Brain microvascular endothelial cell (primary cell): ENCODE measurements around the gene ADAMTS14.
"Not testable (repeated sequence)": the region's sequence is repeated elsewhere in the genome, so short reads cannot be mapped to it uniquely, and the experiment has no call there.

Experiments
- DNase-seq: peaks from one replicate; pipeline ENCODE4 v3.0.0-alpha.2; 2020
- H3K27ac ChIP-seq: fragments of 250-450 bp; sonication (Bioruptor Pico); 2 replicates; pipeline ENCODE4 v1.5.1; 2020; ENCODE audit warnings: mild to moderate bottlenecking, moderate library complexity
- H3K27me3 ChIP-seq: fragments of 250-450 bp; sonication (Bioruptor Pico); replicated peaks from 2 replicates; pipeline ENCODE4 v1.5.1; 2020; ENCODE audit warnings: mild to moderate bottlenecking
- H3K36me3 ChIP-seq: fragments of 250-450 bp; sonication (Bioruptor Pico); replicated peaks from 2 replicates; pipeline ENCODE4 v1.5.1; 2020; ENCODE audit warnings: mild to moderate bottlenecking
- H3K4me3 ChIP-seq: 2 replicates; pipeline ENCODE4 v1.5.1; 2011; ENCODE audit warnings: low read depth, mild to moderate bottlenecking, control low read depth, low read length, moderate library complexity
- in situ Hi-C: cut with HindIII; loops from 2 replicates; pipeline ENCODE4 v1.10.0; 2017; ENCODE audit warnings: low sequenced_read_pairs, low pct_ligation_motif_present
- TF ChIP-seq, protein P1 (sequence below): IDR thresholded peaks from 2 replicates; pipeline ENCODE4 v1.5.1; 2011; ENCODE audit warnings: low read depth, mild to moderate bottlenecking, moderate library complexity, low read length, control low read depth, inconsistent platforms; ENCODE audit errors: missing control alignments

ADAMTS14 gene

DNA sequence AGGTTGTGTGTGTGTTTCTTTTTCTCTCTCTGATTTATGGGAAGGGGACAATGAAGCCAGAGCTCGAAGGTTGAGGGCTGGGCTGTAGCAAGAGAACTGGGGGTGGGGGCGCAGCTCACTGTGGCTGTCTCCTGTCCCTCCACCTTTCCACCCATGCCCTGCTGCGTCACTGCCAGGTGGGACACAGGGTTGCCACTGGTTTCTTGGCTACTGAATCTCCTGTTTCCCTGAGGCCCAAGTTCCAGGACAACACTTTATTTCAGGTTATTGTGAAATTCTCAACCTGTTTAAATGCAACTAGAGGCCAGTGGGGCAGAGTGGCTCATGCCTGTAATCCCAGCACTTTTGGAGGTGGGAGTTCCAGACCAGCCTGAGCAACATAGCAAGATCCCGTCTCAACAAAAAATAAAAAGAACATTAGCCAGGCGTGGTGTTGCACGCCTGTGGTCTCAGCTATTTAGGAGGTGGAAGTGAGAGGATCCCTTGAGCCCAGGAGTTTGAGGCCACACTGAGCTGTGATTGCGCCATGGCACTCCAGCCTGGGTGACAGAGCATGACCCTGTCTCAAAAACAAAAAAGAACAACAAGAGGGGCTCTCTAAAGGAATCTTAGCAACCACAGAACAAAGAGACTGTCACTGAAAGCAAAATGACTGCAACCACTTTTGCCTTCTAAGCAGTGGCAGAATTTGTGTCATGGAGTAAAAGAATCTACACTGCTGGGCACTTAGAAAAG is 90.3 kb downstream of the ADAMTS14 start:
- TF ChIP-seq, protein P1, sequence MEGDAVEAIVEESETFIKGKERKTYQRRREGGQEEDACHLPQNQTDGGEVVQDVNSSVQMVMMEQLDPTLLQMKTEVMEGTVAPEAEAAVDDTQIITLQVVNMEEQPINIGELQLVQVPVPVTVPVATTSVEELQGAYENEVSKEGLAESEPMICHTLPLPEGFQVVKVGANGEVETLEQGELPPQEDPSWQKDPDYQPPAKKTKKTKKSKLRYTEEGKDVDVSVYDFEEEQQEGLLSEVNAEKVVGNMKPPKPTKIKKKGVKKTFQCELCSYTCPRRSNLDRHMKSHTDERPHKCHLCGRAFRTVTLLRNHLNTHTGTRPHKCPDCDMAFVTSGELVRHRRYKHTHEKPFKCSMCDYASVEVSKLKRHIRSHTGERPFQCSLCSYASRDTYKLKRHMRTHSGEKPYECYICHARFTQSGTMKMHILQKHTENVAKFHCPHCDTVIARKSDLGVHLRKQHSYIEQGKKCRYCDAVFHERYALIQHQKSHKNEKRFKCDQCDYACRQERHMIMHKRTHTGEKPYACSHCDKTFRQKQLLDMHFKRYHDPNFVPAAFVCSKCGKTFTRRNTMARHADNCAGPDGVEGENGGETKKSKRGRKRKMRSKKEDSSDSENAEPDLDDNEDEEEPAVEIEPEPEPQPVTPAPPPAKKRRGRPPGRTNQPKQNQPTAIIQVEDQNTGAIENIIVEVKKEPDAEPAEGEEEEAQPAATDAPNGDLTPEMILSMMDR, result no peak
- no peak for DNase-seq

DNA sequence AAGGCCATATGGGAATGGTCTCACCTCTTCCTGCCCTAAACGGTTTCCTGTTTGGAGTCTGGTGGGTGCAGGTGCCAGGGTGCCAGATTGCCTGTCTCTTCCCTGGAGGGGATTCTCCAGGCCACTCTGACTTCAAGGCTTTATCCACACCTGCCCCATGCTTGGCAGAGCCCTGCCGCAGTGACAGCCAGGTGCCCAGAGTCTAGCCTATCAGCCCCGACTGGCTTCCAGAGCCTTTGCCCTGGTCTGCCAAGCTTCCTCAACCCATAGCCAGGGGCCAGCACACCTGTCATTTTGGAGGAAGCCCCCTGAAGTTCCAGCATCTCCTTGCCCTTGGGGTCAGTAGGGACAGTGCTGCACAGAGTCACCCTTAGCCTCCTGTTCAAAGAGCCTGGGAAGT is 91.3 kb downstream of the ADAMTS14 start:
- TF ChIP-seq, protein P1, result no peak
- in situ Hi-C loops, result loop anchor here (25.0 kb wide), 1 partner anchor 201 kb away; no protein-coding TSS in a partner anchor
- no peaks in the 10 kb centered on the region for H3K27me3 ChIP-seq

More for the DNA sequence above, 90.3 kb downstream of the ADAMTS14 start:
- no peaks in the 10 kb centered on the region for H3K27me3 ChIP-seq
- in situ Hi-C loops, result loop anchor here (25.0 kb wide), 1 partner anchor 200 kb away; no protein-coding TSS in a partner anchor
- H3K36me3 ChIP-seq, result no peaks in the 10 kb centered on the region
- no peak overlapping the region for H3K4me3 ChIP-seq
- H3K27ac ChIP-seq, result no peak overlapping the region

GRCh38 chr10:70765794-70766594 is 93.7 kb downstream of the ADAMTS14 start:
- TF ChIP-seq, protein P1, result no peak
- DNase-seq, result no peak
- in situ Hi-C loops, result loop anchor here (25.0 kb wide), 1 partner anchor 204 kb away; no protein-coding TSS in a partner anchor
- Histone ChIP-seq H3K27me3 (no peaks in the 10 kb centered on the region), H3K4me3 (no peak overlapping the region), H3K27ac (no peak overlapping the region), H3K36me3 (no peaks in the 10 kb centered on the region)

More for the DNA sequence above, 91.3 kb downstream of the ADAMTS14 start:
- Histone ChIP-seq H3K27ac (no peak overlapping the region), H3K4me3 (no peak overlapping the region), H3K36me3 (no peaks in the 10 kb centered on the region)
- DNase-seq, result no peak

- in situ Hi-C loops, result loop anchor here (25.0 kb wide), 1 partner anchor 206 kb away; no protein-coding TSS in a partner anchor
- not testable (repeated sequence) for H3K4me3 ChIP-seq, H3K36me3 ChIP-seq, DNase-seq, H3K27ac ChIP-seq, H3K27me3 ChIP-seq
Measured at GRCh38 chr10:70768026-70768685, 95.8 kb downstream of the ADAMTS14 start.

- no peak overlapping the region for H3K4me3 ChIP-seq
- in situ Hi-C loops, result loop anchor here (25.0 kb wide), 1 partner anchor 207 kb away; no protein-coding TSS in a partner anchor
- no peaks in the 10 kb centered on the region for H3K27me3 ChIP-seq
- TF ChIP-seq, protein P1, result no peak
- DNase-seq, result no peak
- H3K36me3 ChIP-seq, result no peaks in the 10 kb centered on the region
- no peak overlapping the region for H3K27ac ChIP-seq
Measured at GRCh38 chr10:70769121-70769520, 96.8 kb downstream of the ADAMTS14 start.
